GM11168 (cell line): Measurements from ENCODE around the gene SYT15.

ENCODE experiments used
- in situ Hi-C: fragments of 300-500 bp; cut with MboI; formaldehyde crosslinking; loops from one replicate; pipeline ENCODE4 v1.12.0; 2022; ENCODE audit warnings: low sequenced_read_pairs; ENCODE audit not compliant: unreplicated experiment

The SYT15 gene

GRCh38 chr10:46543466-46544377 lies 35.2 kb upstream of the SYT15 start:
- in situ Hi-C loops = no loop called here

GRCh38 chr10:46544989-46545791 lies 33.7 kb upstream of the SYT15 start:
- in situ Hi-C loops = no loop called here

GRCh38 chr10:46545861-46546590 lies 32.9 kb upstream of the SYT15 start:
- in situ Hi-C loops = no loop called here

- in situ Hi-C loops = no loop called here
Measured at GRCh38 chr10:46546591-46547540, 32.1 kb upstream of the SYT15 start.

GRCh38 chr10:46547541-46548497 lies 31.1 kb upstream of the SYT15 start:
- in situ Hi-C loops = no loop called here

GRCh38 chr10:46548498-46549090 lies 30.3 kb upstream of the SYT15 start:
- in situ Hi-C loops = no loop called here

- in situ Hi-C loops = loop anchor here (25.0 kb wide), 1 partner anchor 237 kb away; no protein-coding TSS in a partner anchor
Measured at GRCh38 chr10:46549171-46550075, 29.5 kb upstream of the SYT15 start.

- in situ Hi-C loops = loop anchor here (25.0 kb wide), 1 partner anchor 238 kb away; no protein-coding TSS in a partner anchor
Measured at GRCh38 chr10:46550076-46550790, 28.7 kb upstream of the SYT15 start.

- in situ Hi-C loops = loop anchor here (25.0 kb wide), 1 partner anchor 239 kb away; no protein-coding TSS in a partner anchor
Measured at GRCh38 chr10:46550795-46551700, 27.9 kb upstream of the SYT15 start.

GRCh38 chr10:46551701-46552525 lies 27.0 kb upstream of the SYT15 start:
- in situ Hi-C loops = loop anchor here (25.0 kb wide), 1 partner anchor 240 kb away; no protein-coding TSS in a partner anchor

- in situ Hi-C loops = loop anchor here (25.0 kb wide), 1 partner anchor 240 kb away; no protein-coding TSS in a partner anchor
Measured at GRCh38 chr10:46552526-46553237, 26.2 kb upstream of the SYT15 start.

GRCh38 chr10:46553238-46554049 lies 25.5 kb upstream of the SYT15 start:
- in situ Hi-C loops = loop anchor here (25.0 kb wide), 1 partner anchor 241 kb away; no protein-coding TSS in a partner anchor
